Loucy (cell line): ENCODE results near the gene PKLR.

Experiments used
- H2AFZ ChIP-seq: fragments of 200-600 bp; sonication (generic); 2 replicates; pipeline ENCODE4 v1.6.0; 2016; ENCODE audit warnings: antibody characterized with exemption, mild to moderate bottlenecking, low read length, moderate library complexity
- H3F3A ChIP-seq: fragments of 200-600 bp; 2 replicates; pipeline ENCODE4 v1.6.0; 2016; ENCODE audit warnings: antibody characterized with exemption, low read depth, mild to moderate bottlenecking
- H3K27me3 ChIP-seq: fragments of 200-600 bp; sonication (generic); 2 replicates; pipeline ENCODE4 v1.6.1; 2014; ENCODE audit warnings: low read length, mild to moderate bottlenecking; ENCODE audit not compliant: insufficient read depth, poor library complexity, severe bottlenecking
- H3K36me3 ChIP-seq: fragments of 200-600 bp; sonication (generic); 2 replicates; pipeline ENCODE4 v1.6.1; 2016; ENCODE audit warnings: low read length; ENCODE audit not compliant: insufficient read depth
- H3K4me1 ChIP-seq: fragments of 200-600 bp; sonication (generic); 2 replicates; pipeline ENCODE4 v1.5.1; 2014; ENCODE audit warnings: low read length, mild to moderate bottlenecking; ENCODE audit not compliant: insufficient read depth, poor library complexity, severe bottlenecking
- H3K4me2 ChIP-seq: fragments of 200-600 bp; sonication (generic); 2 replicates; pipeline ENCODE4 v1.6.0; 2014; ENCODE audit warnings: antibody characterized with exemption, low read length, low read depth, mild to moderate bottlenecking; ENCODE audit not compliant: poor library complexity, severe bottlenecking
- H3K4me3 ChIP-seq: fragments of 200-600 bp; sonication (generic); 2 replicates; pipeline ENCODE4 v1.5.1; 2014; ENCODE audit warnings: low read length, mild to moderate bottlenecking, mixed read lengths; ENCODE audit not compliant: poor library complexity, severe bottlenecking
- H3K79me2 ChIP-seq: fragments of 200-600 bp; sonication (generic); 2 replicates; pipeline ENCODE4 v1.6.1; 2014; ENCODE audit warnings: low read length; ENCODE audit not compliant: insufficient read depth
- H3K9ac ChIP-seq: fragments of 200-600 bp; sonication (generic); 2 replicates; pipeline ENCODE4 v1.6.0; 2014; ENCODE audit warnings: mild to moderate bottlenecking, low read depth, low read length, moderate library complexity; ENCODE audit not compliant: poor library complexity, severe bottlenecking
- H3K9me2 ChIP-seq: fragments of 200-600 bp; sonication (generic); replicated peaks from 2 replicates; pipeline ENCODE4 v1.6.1; 2016; ENCODE audit warnings: low read depth, low read length, mixed read lengths
- H3K9me3 ChIP-seq: fragments of 200-600 bp; sonication (generic); 2 replicates; pipeline ENCODE4 v1.6.1; 2014; ENCODE audit warnings: mild to moderate bottlenecking, antibody characterized with exemption, low read length, low read depth; ENCODE audit not compliant: insufficient read depth
- H4K20me1 ChIP-seq: fragments of 200-600 bp; sonication (generic); 2 replicates; pipeline ENCODE4 v1.6.0; 2014; ENCODE audit warnings: antibody characterized with exemption, low read length, mild to moderate bottlenecking; ENCODE audit not compliant: insufficient read depth, poor library complexity, severe bottlenecking
- CTCF ChIP-seq: fragments of 200-600 bp; sonication (generic); conservative IDR thresholded peaks from 2 replicates; pipeline ENCODE4 v1.5.1; 2014; ENCODE audit warnings: mild to moderate bottlenecking, antibody characterized with exemption, low read length
- EZH2phosphoT487 ChIP-seq: fragments of 200-600 bp; IDR thresholded peaks from 2 replicates; pipeline ENCODE4 v1.6.1; 2018; ENCODE audit warnings: antibody characterized with exemption, mild to moderate bottlenecking, moderate library complexity, borderline replicate concordance

PKLR gene

GRCh38 chr1:155261493-155261851, 39.8 kb downstream of the PKLR start:
- peaks cover 20% of the 10 kb centered on the region for H3K79me2 ChIP-seq
- H3K27me3 ChIP-seq: no peaks in the 10 kb centered on the region
- H3K9me3 ChIP-seq: no peaks in the 10 kb centered on the region
- H3K4me2 ChIP-seq: peak overlapping the region; percentile 97
- peak overlapping the region; percentile 86 for H3K9ac ChIP-seq
- TF ChIP-seq EZH2phosphoT487 (no peak), CTCF (no peak)
- no peak overlapping the region for H2AFZ ChIP-seq
- peak overlapping the region; percentile 81 for H3K4me3 ChIP-seq
- H3K36me3 ChIP-seq: peaks cover 39% of the 10 kb centered on the region; the same call in 1 of the 2 replicates
- peaks cover 9% of the 10 kb centered on the region; the same call in 1 of the 2 replicates for H3F3A ChIP-seq
- H4K20me1 ChIP-seq: peaks cover 9% of the 10 kb centered on the region
- H3K4me1 ChIP-seq: peaks cover 16% of the 10 kb centered on the region
- no peaks in the 10 kb centered on the region for H3K9me2 ChIP-seq

GRCh38 chr1:155260276-155260675, 41.0 kb downstream of the PKLR start:
- peaks cover 16% of the 10 kb centered on the region for H3K4me1 ChIP-seq
- H3K9me2 ChIP-seq: no peaks in the 10 kb centered on the region
- H3K79me2 ChIP-seq: peaks cover 20% of the 10 kb centered on the region
- H3K4me3 ChIP-seq: peak overlapping the region; percentile 81
- H4K20me1 ChIP-seq: peaks cover 9% of the 10 kb centered on the region
- no peaks in the 10 kb centered on the region for H3K9me3 ChIP-seq
- peak overlapping the region; percentile 86 for H3K9ac ChIP-seq
- H3K27me3 ChIP-seq: no peaks in the 10 kb centered on the region
- TF ChIP-seq CTCF: no peak
- no peak for TF ChIP-seq EZH2phosphoT487
- peak overlapping the region; percentile 97 for H3K4me2 ChIP-seq
- H3K36me3 ChIP-seq: peaks cover 29% of the 10 kb centered on the region; the same call in 1 of the 2 replicates
- peaks cover 9% of the 10 kb centered on the region; the same call in 1 of the 2 replicates for H3F3A ChIP-seq
- no peak overlapping the region for H2AFZ ChIP-seq

- H3K4me2 ChIP-seq: no peak overlapping the region
- no peaks in the 10 kb centered on the region; the same call in 1 of the 2 replicates for H3F3A ChIP-seq
- no peaks in the 10 kb centered on the region for H3K9me3 ChIP-seq
- no peaks in the 10 kb centered on the region for H3K9me2 ChIP-seq
- H3K4me3 ChIP-seq: no peak overlapping the region
- TF ChIP-seq EZH2phosphoT487 (no peak), CTCF (no peak)
- H3K79me2 ChIP-seq: peaks cover 21% of the 10 kb centered on the region
- no peak overlapping the region for H2AFZ ChIP-seq
- peaks cover 4% of the 10 kb centered on the region for H4K20me1 ChIP-seq
- no peak overlapping the region for H3K9ac ChIP-seq
- H3K4me1 ChIP-seq: peaks cover 28% of the 10 kb centered on the region
- H3K27me3 ChIP-seq: no peaks in the 10 kb centered on the region
- H3K36me3 ChIP-seq: peaks cover 3% of the 10 kb centered on the region; the same call in 1 of the 2 replicates
Measured at GRCh38 chr1:155256058-155256852, 45.0 kb downstream of the PKLR start.
